K562 (cell line): ENCODE data around the gene DCUN1D2. TPM values are rescaled to one million over a fixed set of nuclear protein-coding genes. Genes with fewer than 3 reads are reported as not detected.

ENCODE experiments used
- ARID1B ChIP-seq: fragments of 450-650 bp; IDR thresholded peaks from 2 replicates; pipeline ENCODE4 v1.6.1; 2016; ENCODE audit warnings: antibody characterized with exemption, mild to moderate bottlenecking, inconsistent platforms
- CTBP1 ChIP-seq: fragments of 450-650 bp; IDR thresholded peaks from 2 replicates; pipeline ENCODE4 v1.6.1; 2016; ENCODE audit warnings: borderline replicate concordance
- GATAD2A ChIP-seq: fragments of 450-650 bp; IDR thresholded peaks from 2 replicates; pipeline ENCODE4 v1.6.1; 2017
- HNRNPH1 ChIP-seq: fragments of 200-400 bp; formaldehyde crosslinking; optimal IDR thresholded peaks from 2 replicates; pipeline ENCODE3; 2017; ENCODE audit warnings: low read depth, mild to moderate bottlenecking, low read length, moderate library complexity
- ID3 ChIP-seq, 2 experiments: fragments of 250-450 bp in 1 of 2; fragments of 450-650 bp in 1 of 2; sonication (Bioruptor Pico) in 1 of 2; IDR thresholded peaks; 2 replicates each; pipeline versions ENCODE4 v1.6.1 to v1.8.0; 2016 to 2021; ENCODE audit warnings: mild to moderate bottlenecking in 2 of 2, moderate library complexity in 2 of 2, missing compliant biosample characterization in 1 of 2, missing genetic modification characterization in 1 of 2
- NFYB ChIP-seq: IDR thresholded peaks from 2 replicates; pipeline ENCODE4 v1.6.1; 2011; ENCODE audit warnings: mild to moderate bottlenecking, moderate library complexity; ENCODE audit not compliant: insufficient read length; ENCODE audit errors: extremely low read depth
- RNF219 ChIP-seq: fragments of 250-450 bp; sonication (Bioruptor Pico); IDR thresholded peaks from 2 replicates; pipeline ENCODE4 v1.5.0; 2022; ENCODE audit warnings: mild to moderate bottlenecking
- ZNF146 ChIP-seq: IDR thresholded peaks from one replicate; pipeline ENCODE4 v1.6.1; 2018; ENCODE audit warnings: missing compliant biosample characterization; ENCODE audit not compliant: unreplicated experiment
- polyA plus RNA-seq, 8 experiments: library from polyadenylated mRNA; depleted of rRNA in 4 of 8; stranded (reverse) in 5 of 8; unstranded in 3 of 8; fragments of >200 nt; fragmentation: Nextera tagmentation in 2 of 8; fragmentation: Illumina TruSeq in 1 of 8; extraction: Ambion mirVana in 2 of 8; extraction: Trizol in 1 of 8; gene quantifications; 2 replicates each; pipeline versions ENCODE4 v1.2.1 to v1.2.3, GENCODE V29; 2011 to 2014; ENCODE audit warnings: inconsistent platforms in 1 of 8, missing spikeins in 1 of 8
- total RNA-seq, 7 experiments: library from RNA; depleted of rRNA in 6 of 7; stranded (reverse); fragments of >200 nt in 6 of 7; fragmentation: Illumina TruSeq in 2 of 7; extraction: Trizol in 2 of 7; gene quantifications; 2 replicates each; pipeline versions ENCODE4 v1.2.1 to v1.2.3, GENCODE V29; 2011 to 2021; ENCODE audit warnings: low replicate concordance in 1 of 7
- TF ChIP-seq, protein P1 (sequence below): fragments of 450-650 bp; IDR thresholded peaks from 2 replicates; pipeline ENCODE4 v1.6.1; 2016; ENCODE audit warnings: low read depth, mild to moderate bottlenecking, moderate library complexity

The DCUN1D2 gene
- total and polyA plus RNA-seq, 9 of the 15 experiments (the other 6 are each of a cell fraction or from before 2014, with no cell fraction given), result 2.1 to 16.8 (median 11.1) TPM

GRCh38 chr13:113476811-113477210 lies 13.7 kb downstream of the DCUN1D2 start (continued):
- TF ChIP-seq RNF219 (no peak), ZNF146 (CRISPR knock-in tag) (no peak), GATAD2A (no peak), ID3 (CRISPR knock-in tag; IDR thresholded peaks at IDR 0.05) (no peak), ID3 (tag; IDR thresholded peaks at IDR 0.05) (no peak), NFYB (no peak), HNRNPH1 (no peak), CTBP1 (no peak), ARID1B (no peak)
- TF ChIP-seq, protein P1, sequence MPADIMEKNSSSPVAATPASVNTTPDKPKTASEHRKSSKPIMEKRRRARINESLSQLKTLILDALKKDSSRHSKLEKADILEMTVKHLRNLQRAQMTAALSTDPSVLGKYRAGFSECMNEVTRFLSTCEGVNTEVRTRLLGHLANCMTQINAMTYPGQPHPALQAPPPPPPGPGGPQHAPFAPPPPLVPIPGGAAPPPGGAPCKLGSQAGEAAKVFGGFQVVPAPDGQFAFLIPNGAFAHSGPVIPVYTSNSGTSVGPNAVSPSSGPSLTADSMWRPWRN, result no peak
